ENCODE measurements around the gene CTBP1.

The CTBP1 gene

DNA sequence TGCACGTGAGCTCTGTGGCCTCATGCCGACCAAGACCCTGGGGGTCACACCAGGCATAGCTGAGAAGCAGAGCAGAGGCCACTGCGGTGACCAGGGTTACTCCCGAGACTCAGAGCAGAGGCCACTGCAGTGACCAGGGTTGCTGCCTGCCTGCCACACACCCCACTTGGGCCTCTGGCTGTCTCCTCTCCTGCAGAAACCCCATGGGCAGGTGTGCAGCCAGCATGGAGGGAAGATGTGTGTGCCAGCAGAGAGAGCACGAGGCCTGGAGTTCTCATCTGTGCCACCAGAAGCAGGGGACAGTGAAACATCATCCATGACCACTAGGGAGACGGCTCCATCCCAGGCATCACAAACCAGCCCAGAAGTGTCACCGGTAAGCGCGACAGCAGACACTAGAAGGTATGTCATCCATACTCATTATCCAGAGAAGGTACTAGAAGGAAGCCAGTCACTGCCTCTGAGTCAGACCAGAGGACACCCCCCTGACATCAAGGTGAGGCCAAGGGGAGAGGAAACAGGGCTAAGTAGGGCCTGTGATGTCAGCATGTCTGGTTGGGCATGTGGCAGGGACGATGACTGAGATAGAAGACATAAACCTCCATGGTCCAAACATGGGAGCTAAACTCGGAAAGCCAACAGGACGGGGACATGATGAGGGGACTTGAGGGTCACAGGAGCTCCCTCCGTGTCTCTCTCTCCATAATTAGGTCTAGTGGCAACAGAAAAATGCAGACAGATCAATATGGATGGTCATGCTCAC, 52.3 kb downstream of the CTBP1 start:
- DNase-seq (ENCODE audit: low read depth, low spot score) = no peak

GRCh38 chr4:1195891-1196401, 53.0 kb downstream of the CTBP1 start:
- DNase-seq (ENCODE audit: low read depth, low spot score) = no peak

GRCh38 chr4:1195109-1195671, 53.7 kb downstream of the CTBP1 start:
- no peak for DNase-seq (ENCODE audit: low read depth, low spot score)

DNA sequence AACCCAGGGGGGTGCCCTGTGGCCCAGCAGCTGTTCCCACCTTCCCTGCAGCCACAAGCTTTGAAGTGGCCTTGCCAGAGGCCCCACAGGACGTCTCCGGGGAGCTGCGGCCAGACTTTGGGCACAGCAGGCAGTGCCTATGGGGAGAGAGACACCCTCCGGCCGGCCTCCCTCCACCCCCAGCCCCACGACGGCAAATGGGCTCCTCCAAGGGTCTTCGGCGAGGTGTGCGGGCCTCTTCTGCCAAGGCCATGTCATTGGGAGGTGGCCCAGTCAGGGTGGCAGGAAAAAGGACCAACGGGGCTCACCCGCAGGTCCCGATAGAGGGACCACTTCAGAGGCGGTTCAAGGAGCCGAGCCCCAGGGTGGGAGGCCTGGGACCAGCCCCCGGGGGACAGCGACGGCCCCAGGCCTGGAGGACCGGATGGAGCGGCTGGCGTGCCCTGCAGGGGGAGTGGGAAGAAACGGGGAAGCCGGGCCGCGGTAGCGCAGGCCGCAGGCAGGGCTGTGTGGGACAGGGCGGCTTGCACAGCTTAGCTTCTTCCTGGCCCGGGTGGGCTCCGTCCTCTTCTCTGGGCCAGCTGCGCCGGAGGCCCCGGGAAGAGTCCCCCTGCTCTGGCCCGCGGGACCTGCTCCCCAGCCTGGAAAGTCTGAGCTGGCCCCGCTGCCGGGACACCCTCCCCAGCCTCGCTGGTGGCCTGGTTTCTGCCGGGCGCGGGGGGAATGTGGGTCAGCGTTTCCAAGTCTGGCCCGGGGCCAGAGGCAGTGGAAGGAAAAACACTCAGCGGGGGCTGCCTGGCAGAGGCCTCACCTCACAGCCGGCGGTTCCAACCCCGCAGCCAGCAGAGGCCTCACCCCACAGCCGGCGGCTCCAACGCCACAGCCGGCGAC, 54.7 kb downstream of the CTBP1 start:
- no peak for DNase-seq (ENCODE audit: low read depth, low spot score)

GRCh38 chr4:1193206-1194009, 55.5 kb downstream of the CTBP1 start:
- DNase-seq (ENCODE audit: low read depth, low spot score) = no peak

GRCh38 chr4:1192493-1193205, 56.3 kb downstream of the CTBP1 start:
- DNase-seq (ENCODE audit: low read depth, low spot score) = peak; percentile 5

GRCh38 chr4:1192091-1192492, 56.8 kb downstream of the CTBP1 start:
- no peak for DNase-seq (ENCODE audit: low read depth, low spot score)

DNA sequence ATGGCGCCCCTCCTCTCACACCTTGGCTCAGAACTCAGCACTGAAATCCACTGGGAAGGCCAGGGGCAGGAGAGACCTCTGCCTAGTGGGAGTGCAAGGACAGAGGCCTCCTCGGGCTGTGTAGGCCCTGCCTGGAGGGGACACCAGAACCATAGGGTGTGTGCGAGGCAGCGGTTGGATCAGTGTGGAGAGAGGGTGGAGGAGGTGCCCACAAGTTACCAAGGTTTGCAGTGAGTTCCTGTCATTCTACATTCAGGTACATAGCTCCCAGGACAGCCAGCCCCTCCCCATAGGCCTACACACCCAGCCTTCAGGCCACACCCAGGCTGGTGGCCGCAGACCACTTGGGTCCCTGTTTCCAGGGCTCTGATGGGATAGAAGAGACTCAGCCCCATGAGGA, 57.3 kb downstream of the CTBP1 start:
- DNase-seq (ENCODE audit: low read depth, low spot score) = no peak

DNA sequence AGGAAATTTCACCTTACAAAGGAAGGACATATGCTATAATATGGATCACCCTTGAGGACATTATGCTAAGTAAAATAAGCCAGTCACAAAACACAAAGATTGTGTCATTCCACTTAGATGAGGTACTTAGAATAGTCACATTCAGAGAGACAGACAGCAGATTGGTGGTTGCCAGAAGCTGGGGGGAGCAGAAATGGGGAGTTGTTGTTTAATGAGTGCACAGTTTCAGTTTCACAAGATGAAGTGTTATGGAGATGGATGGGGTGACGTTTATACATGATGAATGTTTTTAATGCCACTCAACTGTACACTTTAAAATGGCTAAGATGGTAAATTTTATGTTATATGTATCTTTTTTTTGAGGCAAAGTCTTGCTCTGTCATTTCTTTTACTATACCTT, 61.7 kb downstream of the CTBP1 start:
- no peak for DNase-seq (ENCODE audit: low read depth, low spot score)

DNA sequence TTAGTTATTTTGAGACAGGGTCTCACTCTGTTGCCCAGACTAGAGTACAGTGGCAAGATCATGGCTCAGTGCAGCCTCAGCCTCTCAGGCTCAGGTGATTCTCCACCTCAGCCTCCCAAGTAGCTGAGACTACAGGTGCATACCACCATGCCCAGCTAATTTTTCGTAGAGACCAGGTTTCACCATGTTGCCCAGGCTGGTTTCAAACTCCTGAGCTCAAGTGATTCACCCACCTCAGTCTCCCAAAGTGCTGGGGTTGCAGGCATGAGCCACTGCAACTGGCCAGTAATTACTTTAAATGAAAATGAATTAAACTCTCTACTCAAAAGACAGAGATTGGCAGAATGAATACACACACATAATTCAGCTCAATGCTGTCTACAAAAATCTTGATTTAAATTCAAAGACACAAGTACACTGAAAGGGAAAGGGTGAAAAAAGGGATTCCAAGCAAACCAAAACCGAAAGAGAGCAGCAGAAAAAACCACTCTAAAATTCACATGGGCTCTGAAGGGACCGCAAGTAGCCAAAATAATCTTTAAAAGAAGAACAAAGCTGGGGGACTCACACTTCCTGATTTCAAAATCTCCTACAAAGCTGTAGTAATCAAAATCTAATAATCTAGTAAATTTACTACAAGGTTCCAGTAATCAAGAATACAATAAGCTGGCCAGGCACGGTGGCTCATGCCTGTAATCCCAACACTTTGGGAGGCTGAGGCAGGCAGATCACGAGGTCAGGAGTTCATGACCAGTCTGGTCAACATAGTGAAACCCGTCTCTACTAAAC, 64.8 kb downstream of the CTBP1 start:
- no peak for DNase-seq (ENCODE audit: low read depth, low spot score)

GRCh38 chr4:1182313-1182712, 66.6 kb downstream of the CTBP1 start:
- DNase-seq (ENCODE audit: low read depth, low spot score) = no peak

DNA sequence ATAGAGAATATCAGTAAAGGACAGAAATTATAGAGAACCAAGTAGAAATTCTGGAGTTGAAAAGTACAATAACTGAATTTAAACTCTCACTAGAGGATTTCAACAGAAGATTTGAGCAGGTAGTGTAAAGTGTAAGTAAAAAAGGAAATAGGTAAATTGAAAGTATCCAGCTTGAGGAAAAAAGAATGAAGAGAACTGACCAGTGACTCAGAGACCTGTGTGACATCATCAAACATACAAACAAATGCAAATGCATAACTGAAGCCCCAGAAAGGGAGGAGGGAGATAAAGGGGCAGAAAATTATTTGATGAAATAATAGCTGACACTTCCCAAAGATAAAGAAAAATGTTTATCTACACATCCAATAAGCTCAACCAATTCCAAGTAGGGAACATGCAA, 68.3 kb downstream of the CTBP1 start:
- DNase-seq (ENCODE audit: low read depth, low spot score) = no peak

- DNase-seq (ENCODE audit: low read depth, low spot score) = no peak
Observed at GRCh38 chr4:1179976-1180375, 69.0 kb downstream of the CTBP1 start.

DNA sequence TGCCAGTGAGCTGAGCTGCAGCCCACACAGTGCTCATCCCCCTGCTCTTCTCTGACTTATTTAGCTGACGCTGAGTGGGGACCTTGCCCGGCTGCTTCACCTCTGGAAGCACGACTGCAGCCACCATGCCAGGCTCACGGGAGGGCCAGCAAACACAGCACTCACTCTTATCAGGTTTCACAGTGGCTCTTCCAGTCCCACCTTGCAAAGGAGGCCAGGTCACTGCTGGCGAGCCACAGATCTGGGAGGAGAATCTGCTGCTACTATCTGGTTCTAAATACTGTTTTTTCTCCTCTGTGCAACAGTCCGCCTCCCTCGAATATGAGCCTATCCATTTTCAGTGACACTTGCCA, 69.9 kb downstream of the CTBP1 start:
- no peak for DNase-seq (ENCODE audit: low read depth, low spot score)

GRCh38 chr4:1178300-1179088, 70.4 kb downstream of the CTBP1 start:
- no peak for DNase-seq (ENCODE audit: low read depth, low spot score)

- no peak for DNase-seq (ENCODE audit: low read depth, low spot score)
Observed at GRCh38 chr4:1177274-1178141, 71.4 kb downstream of the CTBP1 start.

- no peak for DNase-seq (ENCODE audit: low read depth, low spot score)
Observed at GRCh38 chr4:1176398-1177273, 72.3 kb downstream of the CTBP1 start.
